ENCODE data around the gene SLTM.
"Not testable (repeated sequence)": the region's sequence is repeated elsewhere in the genome, so short reads cannot be mapped to it uniquely, and the experiment has no call there.

Gene SLTM

GRCh38 chr15:58875343-58875742 lies 58.1 kb downstream of the SLTM start:
- DNase-seq (ENCODE audit: low spot score) = no peak

- DNase-seq (ENCODE audit: low spot score) = no peak
Observed at GRCh38 chr15:58873267-58873666, 60.2 kb downstream of the SLTM start.

DNA sequence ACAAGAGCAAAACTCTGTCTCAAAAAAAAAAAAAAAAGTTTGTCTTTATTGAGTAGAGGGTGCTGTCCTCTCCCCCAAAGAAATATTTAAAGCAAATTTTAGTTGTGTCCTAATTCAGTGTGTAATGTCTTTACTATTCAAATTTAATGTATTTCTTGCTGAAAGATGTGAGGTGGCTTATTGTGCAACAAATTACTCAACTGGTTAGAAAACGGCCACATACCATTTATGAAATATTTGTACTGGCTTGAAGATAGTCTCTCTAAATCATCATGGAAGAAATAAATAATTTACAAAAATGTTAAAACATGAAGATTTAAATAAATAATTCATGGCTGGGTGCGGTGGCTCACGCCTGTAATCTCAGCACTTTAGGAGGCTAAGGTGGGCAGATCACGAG lies 63.0 kb downstream of the SLTM start:
- DNase-seq (ENCODE audit: low spot score) = no peak

DNA sequence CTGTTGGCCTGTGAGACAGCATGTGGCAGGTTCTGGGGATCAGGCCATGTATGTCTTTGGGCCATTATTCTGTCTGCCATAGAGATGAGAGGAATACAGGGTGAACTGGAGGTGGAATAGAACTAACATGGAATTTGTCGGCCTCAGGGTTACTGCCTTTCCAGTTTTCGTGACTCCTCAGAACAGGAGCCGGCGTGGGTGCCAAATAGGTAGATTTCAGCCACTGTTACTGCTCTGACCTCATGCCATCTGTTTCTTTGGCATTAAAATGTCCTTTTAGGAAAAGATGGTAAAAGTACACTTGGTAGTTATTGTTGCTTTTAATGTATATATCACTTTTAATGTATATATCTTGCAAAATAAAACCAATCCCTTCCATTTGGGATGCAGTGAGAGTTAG lies 65.6 kb downstream of the SLTM start:
- no peak for DNase-seq (ENCODE audit: low spot score)

DNA sequence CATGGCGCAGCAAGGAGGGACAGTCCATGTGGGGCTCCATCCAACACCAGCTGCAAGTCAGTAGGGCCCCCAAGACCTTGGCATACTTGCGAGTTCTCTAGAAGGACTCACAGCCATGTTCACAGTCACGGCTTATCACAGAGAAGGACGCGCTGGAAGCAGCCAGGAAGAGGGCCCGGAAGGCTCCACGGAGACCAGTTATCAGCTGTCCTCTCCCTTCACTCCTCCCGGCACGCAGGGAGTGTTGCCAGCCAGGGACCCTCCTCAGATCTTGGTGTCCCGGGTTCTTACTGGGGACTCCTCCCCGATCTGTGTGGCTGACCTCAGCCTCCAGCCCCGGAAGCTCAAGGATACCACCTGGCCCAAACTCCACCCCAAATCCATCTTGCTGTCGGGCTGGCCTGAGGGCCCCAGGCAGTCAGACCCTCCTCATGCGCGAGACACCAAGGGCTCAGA lies 68.0 kb downstream of the SLTM start:
- peak; percentile 70 for DNase-seq (ENCODE audit: low spot score)

DNA sequence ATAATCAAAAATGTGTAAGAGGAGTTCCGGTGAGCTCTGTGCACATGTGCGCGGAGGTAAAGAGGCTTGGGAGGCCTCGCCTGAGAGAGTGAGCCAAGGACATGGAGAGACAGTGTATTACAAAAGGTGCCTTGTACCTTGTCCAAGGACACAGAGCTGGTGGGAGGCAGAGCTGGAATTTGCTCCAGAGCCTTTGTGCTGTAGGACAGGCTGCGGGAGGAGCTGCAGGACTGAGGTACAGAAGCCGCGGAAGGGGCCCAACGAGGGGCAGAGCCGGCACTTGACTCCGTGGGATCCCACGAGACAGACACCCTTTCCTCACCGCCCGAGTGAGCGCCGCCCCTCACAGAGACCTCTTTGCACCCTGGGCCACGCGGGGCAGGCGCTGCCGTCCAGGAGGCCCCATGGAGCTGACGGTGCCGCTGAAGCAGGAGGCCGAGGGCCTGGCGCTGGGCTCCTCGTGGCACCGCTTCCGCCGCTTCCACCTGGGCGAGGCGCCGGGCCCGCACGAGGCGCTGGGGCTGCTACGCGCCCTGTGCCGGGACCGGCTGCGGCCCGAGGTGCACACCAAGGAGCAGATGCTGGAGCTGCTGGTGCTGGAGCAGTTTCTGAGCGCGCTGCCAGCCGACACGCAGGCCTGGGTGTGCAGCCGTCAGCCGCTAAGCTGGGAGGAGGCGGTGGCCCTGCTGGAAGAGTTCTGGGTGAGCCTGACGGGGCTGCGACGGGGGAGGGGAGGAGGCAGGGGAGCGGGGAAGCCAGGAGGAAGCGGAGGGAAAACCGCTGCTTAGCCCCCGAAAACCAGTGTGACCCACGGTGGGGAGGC lies 68.7 kb downstream of the SLTM start:
- DNase-seq (ENCODE audit: low spot score) = peak; percentile 44

GRCh38 chr15:58862326-58862725 lies 71.2 kb downstream of the SLTM start:
- no peak for DNase-seq (ENCODE audit: low spot score)

- DNase-seq (ENCODE audit: low spot score) = not testable (repeated sequence)
Observed at GRCh38 chr15:58856621-58857020, 76.9 kb downstream of the SLTM start.

GRCh38 chr15:58856086-58856485 lies 77.4 kb downstream of the SLTM start:
- no peak for DNase-seq (ENCODE audit: low spot score)

DNA sequence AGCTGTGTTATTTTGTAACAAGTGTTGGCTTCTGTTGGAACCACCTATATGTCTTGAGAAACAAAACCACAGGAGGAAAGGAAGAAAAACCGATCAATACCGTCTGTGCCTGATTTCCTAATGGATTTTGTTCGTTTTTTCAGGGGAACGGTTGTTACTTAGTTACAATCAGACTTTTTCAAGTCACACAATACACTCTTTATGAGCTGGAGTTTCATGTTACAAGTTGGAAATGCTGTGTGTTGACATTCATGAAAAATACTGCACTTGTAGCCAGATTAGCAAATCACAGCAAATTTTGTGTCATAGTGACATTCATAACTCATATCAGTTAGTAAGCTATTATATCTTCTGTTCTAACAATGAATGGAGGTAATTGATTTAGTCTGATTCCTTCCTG lies 78.9 kb downstream of the SLTM start:
- DNase-seq (ENCODE audit: low spot score) = no peak

DNA sequence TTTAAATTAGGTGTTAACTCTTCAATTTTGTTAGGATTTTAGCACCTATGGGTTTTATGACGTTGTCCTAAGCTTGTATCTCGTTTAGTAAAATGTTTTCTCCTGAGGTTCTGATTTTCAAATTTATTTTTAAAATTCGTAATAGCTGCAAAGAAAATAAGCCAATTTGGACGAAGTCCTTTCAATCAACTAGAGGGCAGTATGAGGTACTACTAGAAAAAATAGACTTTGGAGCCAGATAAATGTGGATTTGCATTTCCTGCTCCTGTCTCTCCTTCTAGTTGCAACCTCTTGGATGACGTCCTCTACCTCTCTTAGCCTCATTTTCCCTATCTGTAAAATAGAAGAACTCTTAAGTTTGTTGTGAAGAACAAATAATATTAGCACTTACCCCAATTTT lies 81.1 kb downstream of the SLTM start:
- no peak for DNase-seq (ENCODE audit: low spot score)

- DNase-seq (ENCODE audit: low spot score) = not testable (repeated sequence)
Observed at GRCh38 chr15:58851205-58851604, 82.3 kb downstream of the SLTM start.

DNA sequence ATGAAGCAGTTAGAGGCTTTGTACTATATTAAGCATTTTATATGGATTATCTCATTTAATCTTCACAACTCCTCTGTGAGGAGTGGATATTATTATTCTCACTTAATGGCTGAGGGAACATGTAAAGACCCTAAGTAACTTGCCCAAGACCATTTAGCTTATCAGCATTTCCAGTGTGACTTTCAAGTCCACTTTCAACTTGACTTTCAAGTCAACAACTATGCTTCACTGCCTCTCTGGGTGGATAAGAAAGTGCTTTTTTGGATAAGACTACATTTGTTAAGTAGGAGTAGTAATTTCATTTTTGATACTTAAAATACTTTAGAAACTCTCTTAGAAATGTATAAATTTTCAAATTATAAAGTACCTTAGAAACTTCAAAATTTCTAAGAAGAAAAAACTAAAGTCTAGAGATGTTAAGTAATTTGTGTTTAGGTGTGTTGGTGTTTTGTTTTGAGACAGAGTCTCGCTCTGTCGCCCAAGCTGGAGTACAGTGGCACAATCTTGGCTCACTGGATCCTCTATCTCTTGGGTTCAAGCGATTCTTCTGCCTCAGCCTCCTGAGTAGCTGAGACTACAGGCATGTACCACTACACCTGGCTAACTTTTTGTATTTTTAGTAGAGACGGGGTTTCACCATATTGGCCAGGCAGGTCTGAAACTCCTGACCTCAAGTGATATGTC lies 90.6 kb downstream of the SLTM start:
- no peak for DNase-seq (ENCODE audit: low spot score)

DNA sequence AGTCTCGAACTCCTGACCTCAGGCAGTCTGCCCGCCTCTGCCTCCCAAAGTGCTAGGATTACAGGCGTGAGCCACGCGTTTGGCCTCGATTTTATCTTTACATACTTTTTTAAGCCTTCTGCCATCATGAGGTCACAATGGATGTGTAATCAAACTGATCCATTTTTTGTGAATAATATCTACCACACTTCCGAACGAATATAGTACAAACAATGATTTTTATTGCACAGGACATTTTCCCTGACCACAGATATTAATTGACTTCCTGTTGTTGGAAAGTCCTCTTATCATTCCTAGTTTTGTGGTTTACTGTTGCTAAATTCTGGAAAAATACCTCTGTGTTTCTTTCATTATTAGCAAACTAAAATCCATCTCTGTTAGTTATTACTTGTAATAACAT lies 93.4 kb downstream of the SLTM start:
- DNase-seq (ENCODE audit: low spot score) = no peak

- peak; percentile 23 for DNase-seq (ENCODE audit: low spot score)
Observed at GRCh38 chr15:58839485-58839884, 94.0 kb downstream of the SLTM start.

DNA sequence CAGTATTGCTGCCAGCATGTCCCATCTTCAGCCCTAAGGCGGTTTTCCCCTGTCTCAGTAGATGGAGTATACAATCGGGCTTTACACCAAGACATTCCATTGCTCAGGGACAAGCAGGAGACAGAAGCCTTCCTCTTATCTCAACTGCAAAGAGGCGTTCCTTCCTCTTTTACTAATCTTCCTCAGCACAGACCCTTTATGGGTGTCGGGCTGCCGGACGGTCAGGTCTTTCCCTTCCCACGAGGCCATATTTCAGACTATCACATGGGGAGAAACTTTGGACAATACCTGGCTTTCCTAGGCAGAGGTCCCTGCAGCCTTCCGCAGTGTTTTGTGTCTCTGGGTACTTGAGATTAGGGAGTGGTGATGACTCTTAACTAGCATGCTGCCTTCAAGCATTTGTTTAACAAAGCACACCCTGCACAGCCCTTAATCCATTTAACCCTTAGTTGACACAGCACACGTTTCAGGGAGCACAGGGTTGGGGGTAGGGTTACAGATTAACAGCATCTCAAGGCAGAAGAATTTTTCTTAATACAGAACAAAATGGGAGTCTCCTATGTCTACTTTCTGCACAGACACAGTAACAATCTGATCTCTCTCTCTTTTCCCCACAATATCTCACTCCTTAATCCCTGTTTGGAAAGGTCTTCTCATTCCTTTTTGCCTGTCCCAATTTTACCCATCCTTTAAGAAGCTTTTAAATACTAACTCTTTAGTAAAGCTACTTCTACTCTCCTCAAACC lies 99.6 kb downstream of the SLTM start:
- DNase-seq (ENCODE audit: low spot score) = not testable (repeated sequence)

- DNase-seq (ENCODE audit: low spot score) = no peak
Observed at GRCh38 chr15:58830556-58830955, 102.9 kb downstream of the SLTM start.

All from HuH-7 (cell line).